ENCODE results near the gene TBL1X.

DNA sequence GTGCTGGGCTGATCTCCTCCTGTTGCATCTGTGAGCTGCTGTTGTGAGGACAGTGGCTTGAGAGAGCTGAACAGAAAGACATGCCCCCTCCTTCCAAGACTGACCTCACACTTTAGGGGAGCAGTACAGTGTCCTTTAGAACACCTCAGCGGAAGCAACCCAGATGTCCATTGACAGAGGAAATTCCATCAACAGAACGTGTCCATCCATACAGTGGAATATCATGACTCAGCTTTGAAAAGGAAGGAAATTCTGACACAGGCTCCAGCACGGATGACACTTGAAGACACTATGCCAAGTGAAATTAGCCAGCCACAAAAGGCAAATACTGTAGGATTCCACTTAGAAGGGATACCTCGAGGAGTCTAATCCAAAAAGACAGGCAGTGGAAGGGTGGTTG is 197.3 kb downstream of the TBL1X start:
- TF ChIP-seq, protein P1, sequence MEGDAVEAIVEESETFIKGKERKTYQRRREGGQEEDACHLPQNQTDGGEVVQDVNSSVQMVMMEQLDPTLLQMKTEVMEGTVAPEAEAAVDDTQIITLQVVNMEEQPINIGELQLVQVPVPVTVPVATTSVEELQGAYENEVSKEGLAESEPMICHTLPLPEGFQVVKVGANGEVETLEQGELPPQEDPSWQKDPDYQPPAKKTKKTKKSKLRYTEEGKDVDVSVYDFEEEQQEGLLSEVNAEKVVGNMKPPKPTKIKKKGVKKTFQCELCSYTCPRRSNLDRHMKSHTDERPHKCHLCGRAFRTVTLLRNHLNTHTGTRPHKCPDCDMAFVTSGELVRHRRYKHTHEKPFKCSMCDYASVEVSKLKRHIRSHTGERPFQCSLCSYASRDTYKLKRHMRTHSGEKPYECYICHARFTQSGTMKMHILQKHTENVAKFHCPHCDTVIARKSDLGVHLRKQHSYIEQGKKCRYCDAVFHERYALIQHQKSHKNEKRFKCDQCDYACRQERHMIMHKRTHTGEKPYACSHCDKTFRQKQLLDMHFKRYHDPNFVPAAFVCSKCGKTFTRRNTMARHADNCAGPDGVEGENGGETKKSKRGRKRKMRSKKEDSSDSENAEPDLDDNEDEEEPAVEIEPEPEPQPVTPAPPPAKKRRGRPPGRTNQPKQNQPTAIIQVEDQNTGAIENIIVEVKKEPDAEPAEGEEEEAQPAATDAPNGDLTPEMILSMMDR (IDR thresholded peaks at IDR 0.05): no peak
- no peak for TF ChIP-seq POLR2A (IDR thresholded peaks at IDR 0.05)
